ENCODE measurements around the gene HSPA12A. TPM values are rescaled to one million over a fixed set of nuclear protein-coding genes. Genes with fewer than 3 reads are reported as not detected.
"Not testable (repeated sequence)": the region's sequence is repeated elsewhere in the genome, so short reads cannot be mapped to it uniquely, and the experiment has no call there.

The HSPA12A gene
- total RNA-seq, 1 donor from 2014 or later, result 8.1 TPM

DNA sequence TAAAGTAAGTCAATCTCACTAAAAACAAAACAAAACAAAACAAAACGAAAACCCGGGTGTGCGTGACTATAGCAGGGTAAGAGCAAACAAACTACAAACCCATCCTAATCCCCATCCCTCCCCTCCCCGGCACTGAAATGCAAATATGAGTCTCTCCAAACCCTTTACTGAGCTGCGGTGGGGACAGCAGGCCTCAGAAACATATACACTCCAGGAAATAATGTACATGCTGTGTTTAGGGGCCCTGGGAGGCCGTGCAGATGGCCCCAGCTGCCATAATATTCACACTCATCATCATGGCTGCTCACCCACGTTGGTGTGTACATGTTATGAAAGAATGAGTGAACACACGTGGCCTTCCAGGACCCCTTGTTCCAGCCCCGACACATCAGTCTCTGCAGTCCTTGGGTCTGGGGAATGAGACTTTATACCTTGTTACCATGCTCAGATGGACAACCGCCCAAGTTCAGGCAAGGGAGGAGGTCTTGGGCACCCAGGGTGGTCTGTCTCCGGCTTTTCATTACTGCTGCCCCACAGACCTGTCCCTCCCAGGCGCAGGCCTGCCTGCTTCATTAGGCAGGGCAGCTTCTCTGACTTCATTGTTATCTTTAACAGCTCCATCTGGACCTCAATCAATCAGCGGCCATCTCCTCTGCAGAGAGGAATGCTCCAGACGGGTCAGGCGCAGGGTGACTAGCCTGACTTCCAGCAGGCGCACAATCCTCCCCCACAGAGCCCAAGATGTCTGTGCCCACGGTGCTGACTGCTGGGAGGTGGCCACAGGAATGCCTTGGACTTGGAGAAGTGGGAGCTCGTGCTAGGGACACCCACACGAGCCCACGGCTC, 20.6 kb downstream of the HSPA12A start:
- no peak for DNase-seq (ENCODE audit: low spot score)
- intact Hi-C loops (cut with DNase I), result no loop called here

- intact Hi-C loops (cut with DNase I), result no loop called here
- no peak for DNase-seq (ENCODE audit: low spot score)
Observed at GRCh38 chr10:116720668-116721546, 21.5 kb downstream of the HSPA12A start.

GRCh38 chr10:116720241-116720643, 22.1 kb downstream of the HSPA12A start:
- intact Hi-C loops (cut with DNase I), result no loop called here
- no peak for DNase-seq (ENCODE audit: low spot score)

DNA sequence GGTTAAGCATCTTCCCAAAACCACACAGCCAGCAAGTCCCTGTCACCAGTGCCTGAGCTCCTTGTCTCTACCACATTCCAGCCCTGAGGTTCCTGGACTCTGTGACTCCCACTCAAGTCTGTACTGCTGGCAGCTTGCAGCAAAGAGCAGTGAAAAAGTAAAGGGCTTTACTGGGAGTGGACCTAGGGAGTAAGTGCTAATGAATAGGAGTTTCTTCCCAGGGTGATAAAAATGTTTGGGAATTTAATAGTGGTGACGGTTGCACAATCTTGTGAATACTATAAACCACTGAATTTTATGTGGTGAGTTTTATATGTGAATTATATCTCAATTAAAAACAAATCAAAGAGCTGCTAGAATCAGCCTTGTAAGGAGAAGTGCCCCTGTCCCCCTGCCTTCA, 22.6 kb downstream of the HSPA12A start:
- no peak for DNase-seq (ENCODE audit: low spot score)
- intact Hi-C loops (cut with DNase I), result no loop called here

DNA sequence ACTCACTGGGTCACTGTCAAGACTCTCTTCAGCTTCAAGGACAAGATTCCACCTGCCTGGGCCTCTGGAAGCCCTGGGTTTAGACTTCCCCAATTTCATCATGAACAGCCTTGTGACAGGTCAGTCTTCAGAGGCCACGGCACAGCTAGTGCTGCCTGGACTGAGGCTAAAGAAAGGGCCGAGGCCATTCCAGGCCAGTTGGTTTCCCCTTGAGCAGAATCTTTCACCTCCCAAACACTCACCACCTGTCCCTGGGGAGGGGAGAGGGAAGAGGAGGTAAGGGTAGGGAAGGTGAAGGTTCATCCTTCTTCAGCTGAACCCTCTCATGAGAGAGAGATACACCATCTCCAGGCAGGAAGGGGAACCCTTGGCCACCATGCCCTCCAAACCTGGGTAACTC, 24.3 kb downstream of the HSPA12A start:
- intact Hi-C loops (cut with DNase I), result no loop called here

GRCh38 chr10:116716381-116716780, 26.0 kb downstream of the HSPA12A start:
- no peak for DNase-seq (ENCODE audit: low spot score)

More for the DNA sequence above, 24.3 kb downstream of the HSPA12A start:
- peak; percentile 12 for DNase-seq (ENCODE audit: low spot score)

DNA sequence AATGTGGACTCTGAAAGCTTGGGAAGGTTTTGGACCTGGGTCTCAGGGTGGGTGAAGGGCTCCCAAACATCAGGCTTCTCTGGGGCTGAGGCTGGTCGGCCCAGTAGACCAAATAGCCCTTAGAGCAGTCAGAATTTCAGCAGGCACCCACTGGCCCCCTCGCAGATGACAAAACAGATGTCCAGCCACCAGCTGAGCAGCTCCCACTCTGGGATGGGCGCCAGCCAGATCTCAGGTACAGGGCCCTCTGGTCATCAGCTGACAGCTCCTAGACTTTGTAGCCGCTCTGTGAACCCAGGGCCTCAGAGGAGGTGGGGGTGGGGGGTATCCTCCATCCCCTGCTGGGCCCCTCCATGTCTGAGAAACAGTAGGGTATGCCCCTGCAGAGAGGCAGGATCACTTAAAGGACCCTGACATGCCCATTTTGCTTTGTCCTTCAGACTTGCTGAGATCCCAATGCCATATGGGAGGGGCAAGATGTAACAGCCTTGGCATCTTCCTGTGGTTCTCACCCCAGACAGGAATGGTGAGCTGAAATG, 26.5 kb downstream of the HSPA12A start:
- no peak for DNase-seq (ENCODE audit: low spot score)
- intact Hi-C loops (cut with DNase I), result no loop called here

More at GRCh38 chr10:116716381-116716780, 26.0 kb downstream of the HSPA12A start:
- intact Hi-C loops (cut with DNase I), result no loop called here

DNA sequence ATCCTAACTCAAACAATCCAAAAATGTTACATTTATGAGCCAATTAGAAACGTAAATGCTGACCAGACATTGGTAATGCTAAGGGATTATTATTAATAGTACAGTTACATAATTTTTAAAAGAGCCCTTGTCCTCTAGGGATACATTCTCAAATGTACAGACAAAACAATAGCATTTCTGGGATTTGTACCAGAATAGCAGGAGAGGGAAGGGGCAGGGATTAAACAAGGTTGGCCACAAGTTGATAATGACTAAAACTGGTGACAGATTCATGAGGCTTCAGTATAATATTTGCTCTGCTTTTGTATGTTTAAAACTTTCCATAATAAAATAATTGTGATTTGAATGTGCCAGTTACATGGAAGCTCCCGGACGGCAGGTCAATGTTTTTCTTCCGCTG, 27.0 kb downstream of the HSPA12A start:
- no peak for DNase-seq (ENCODE audit: low spot score)
- intact Hi-C loops (cut with DNase I), result no loop called here

DNA sequence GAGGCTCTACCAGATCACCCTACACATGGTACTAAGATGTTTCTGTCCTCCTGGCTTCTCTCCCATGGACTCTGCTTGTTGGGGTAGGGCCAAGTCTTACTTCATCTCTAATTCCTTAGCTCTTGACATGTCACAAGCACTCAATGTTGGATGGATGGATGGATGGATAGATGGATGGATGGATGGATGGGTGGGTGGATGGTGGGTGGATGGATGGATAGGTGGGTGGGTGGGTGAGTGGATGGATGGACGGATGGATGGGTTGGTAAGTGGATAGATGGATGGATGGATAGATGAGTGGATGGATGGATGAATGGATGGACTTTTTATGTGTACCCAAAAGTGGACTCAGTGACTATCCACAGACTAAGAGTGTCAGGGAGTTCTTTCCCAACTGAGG, 28.5 kb downstream of the HSPA12A start:
- DNase-seq (ENCODE audit: low spot score), result no peak
- intact Hi-C loops (cut with DNase I), result no loop called here

DNA sequence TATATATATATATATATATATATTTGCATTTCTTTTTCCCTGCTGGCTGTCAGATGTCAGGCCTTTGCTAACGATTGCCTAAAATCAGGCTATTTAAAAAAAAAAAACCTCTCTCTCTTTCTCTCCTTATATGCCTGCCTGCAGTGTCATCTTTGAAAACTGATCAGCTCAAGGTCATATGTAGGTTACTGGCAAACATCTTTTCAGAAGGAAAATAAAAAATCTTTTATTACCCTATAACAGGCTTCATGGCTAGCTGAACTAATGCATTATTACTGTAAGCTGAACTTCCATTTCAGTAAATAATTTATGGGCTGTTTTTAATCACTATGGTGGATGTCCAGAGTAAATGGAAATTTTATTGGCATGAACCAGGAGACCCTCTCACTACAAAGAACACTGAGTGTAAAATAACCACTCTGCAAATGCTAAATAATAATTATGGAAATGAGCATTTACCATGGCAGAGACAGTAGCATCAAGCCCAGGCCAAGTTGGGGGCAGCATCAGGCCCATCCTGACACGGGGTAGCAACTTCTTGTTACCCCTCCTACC, 29.3 kb downstream of the HSPA12A start:
- intact Hi-C loops (cut with DNase I), result no loop called here
- no peak for DNase-seq (ENCODE audit: low spot score)

DNA sequence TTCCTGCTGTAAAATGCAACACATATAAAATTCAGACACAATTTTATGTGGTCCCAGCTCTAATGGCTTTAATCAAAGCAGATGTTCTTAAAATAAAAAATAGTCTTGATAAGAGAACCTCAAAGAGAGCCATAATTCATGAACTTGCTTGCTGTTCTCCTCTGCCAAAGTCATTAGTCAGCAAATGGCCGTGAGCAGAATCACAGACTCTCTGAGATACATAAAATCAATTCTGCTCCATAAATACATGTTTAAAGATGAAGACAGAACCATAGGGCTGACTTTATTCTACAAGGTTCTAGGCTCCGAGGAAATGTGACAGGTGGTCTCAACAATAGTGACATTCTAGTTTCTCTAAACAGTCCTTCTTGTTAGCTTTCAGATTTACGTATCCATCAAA, 29.8 kb downstream of the HSPA12A start:
- DNase-seq (ENCODE audit: low spot score), result no peak
- intact Hi-C loops (cut with DNase I), result no loop called here

GRCh38 chr10:116711803-116712202, 30.6 kb downstream of the HSPA12A start:
- DNase-seq (ENCODE audit: low spot score); intact Hi-C loops (cut with DNase I): not testable (repeated sequence)

DNA sequence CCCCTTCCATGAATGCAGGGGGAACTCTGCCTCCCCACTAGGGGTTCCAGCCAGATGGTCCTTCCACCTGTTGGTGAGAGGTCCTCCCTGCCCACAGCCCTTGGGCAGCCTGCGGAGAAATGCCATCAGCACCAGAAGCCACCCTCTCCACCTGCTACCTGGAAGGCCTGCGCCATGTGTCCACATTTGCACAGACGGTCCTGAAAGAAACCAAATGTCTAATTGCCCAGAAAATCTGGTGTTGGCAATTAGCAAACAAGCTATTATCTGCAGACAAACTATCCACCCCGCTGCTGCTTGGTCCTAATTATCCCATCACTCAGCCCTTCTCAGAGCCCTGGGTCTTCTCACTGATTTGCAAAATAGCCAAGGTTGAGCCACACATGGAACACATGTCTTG, 32.3 kb downstream of the HSPA12A start:
- intact Hi-C loops (cut with DNase I), result no loop called here
- peak; percentile 7 for DNase-seq (ENCODE audit: low spot score)

DNA sequence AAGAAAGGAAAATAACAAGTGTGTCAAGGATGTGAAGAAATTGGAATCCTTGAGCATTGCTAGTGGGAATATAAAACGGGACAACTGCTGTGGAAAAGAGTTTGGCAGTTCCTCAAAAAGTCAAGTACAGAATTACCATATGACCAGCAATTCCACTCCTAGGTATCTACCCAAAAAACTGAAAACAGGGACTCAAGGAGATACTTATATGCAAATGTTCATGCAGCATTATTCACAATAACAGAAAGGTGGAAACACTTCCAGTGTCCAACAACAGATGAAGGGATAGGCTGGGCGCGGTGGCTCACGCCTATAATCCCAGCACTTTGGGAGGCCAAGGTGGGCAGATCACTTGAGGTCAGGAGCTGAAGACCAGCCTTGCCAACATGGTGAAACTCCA, 33.5 kb downstream of the HSPA12A start:
- intact Hi-C loops (cut with DNase I), result no loop called here

GRCh38 chr10:116708391-116708821, 34.0 kb downstream of the HSPA12A start:
- intact Hi-C loops (cut with DNase I), result no loop called here
- DNase-seq (ENCODE audit: low spot score), result peak; percentile 15

More for the DNA sequence above, 33.5 kb downstream of the HSPA12A start:
- DNase-seq (ENCODE audit: low spot score), result no peak

GRCh38 chr10:116707981-116708380, 34.4 kb downstream of the HSPA12A start:
- DNase-seq (ENCODE audit: low spot score), result no peak

DNA sequence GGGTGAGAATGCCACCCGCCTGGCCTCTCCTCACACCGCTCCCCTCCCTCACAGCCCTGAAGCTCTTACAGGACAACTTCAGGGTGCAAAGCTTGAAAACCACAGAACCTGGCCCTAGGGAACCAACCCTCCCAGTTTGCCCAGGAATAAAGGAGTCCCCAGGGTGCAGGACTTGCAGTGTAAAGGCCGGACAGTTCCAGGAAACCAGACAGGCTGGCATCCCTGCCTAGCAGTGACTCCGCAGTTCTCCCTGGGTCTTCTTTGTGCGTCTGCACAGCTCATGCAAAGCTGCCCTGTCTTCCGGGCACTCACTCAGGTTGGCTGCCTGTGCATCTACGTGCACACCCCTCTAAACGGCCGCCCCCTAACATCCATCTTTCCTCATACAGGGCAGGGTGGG, 36.1 kb downstream of the HSPA12A start:
- intact Hi-C loops (cut with DNase I), result no loop called here
- DNase-seq (ENCODE audit: low spot score), result peak; percentile 51

More at GRCh38 chr10:116707981-116708380, 34.4 kb downstream of the HSPA12A start:
- intact Hi-C loops (cut with DNase I), result no loop called here

- peak; percentile 41 for DNase-seq (ENCODE audit: low spot score)
- intact Hi-C loops (cut with DNase I), result no loop called here
Observed at GRCh38 chr10:116705498-116705897, 36.9 kb downstream of the HSPA12A start.

- DNase-seq (ENCODE audit: low spot score), result peak; percentile 59
- intact Hi-C loops (cut with DNase I), result no loop called here
Observed at GRCh38 chr10:116704926-116705325, 37.4 kb downstream of the HSPA12A start.

GRCh38 chr10:116702165-116702564, 40.2 kb downstream of the HSPA12A start:
- DNase-seq (ENCODE audit: low spot score), result peak; percentile 63
- intact Hi-C loops (cut with DNase I), result no loop called here

Measured in cardiac septum (tissue), 1 donor.